ENCODE data around the gene CTXN1. TPM values are rescaled to one million over a fixed set of nuclear protein-coding genes. Genes with fewer than 3 reads are reported as not detected.

The CTXN1 gene
- polyA plus RNA-seq, 1 of the 3 experiments (the other 2 are of a cell fraction): 53.8 TPM

GRCh38 chr19:7912697-7913564 lies 13.0 kb downstream of the CTXN1 start:
- H3K4me1 ChIP-seq (ENCODE audit: control insufficient read depth in 1 of 2, insufficient read depth in 2 of 2, low read depth in 1 of 2, low read length in 1 of 2): peaks cover 0 to 9% of the 10 kb centered on the region in 2 experiments; a peak in 2 of 4 replicates
- H3F3A ChIP-seq (replicated peaks; ENCODE audit: insufficient read depth): peaks cover 6% of the 10 kb centered on the region
- H3K27me3 ChIP-seq (ENCODE audit: insufficient read depth): peaks cover 7% of the 10 kb centered on the region; the same call in 1 of the 2 replicates
- no peak overlapping the region for H3K4me3 ChIP-seq (ENCODE audit: low read depth in 2 of 2, low read length in 1 of 2)
- no peak for DNase-seq
- ChIA-PET CTCF (interaction anchor here (1.5 kb wide), 1 partner anchor 9 kb away, joined by 5 read pairs; the partner anchor contains the start of gene MAP2K7), POLR2A (no interaction called here)
- H3K36me3 ChIP-seq (replicated peaks in 1 of 2; ENCODE audit: control insufficient read depth in 1 of 2, insufficient read depth in 2 of 2, low read length in 1 of 2): peaks cover 0 to 35% of the 10 kb centered on the region in 2 experiments
- no peak overlapping the region for H2AFZ ChIP-seq (ENCODE audit: low read depth)
- no peak overlapping the region for H3K27ac ChIP-seq (ENCODE audit: low read depth in 2 of 2, low read length in 1 of 2)
- H4K20me1 ChIP-seq (ENCODE audit: insufficient read depth): peaks cover 5% of the 10 kb centered on the region
- 96% methylated on average over 33 of the region's 39 CpGs for WGBS (ENCODE audit: low lambda C conversion rate)
- no peak overlapping the region for H3K4me2 ChIP-seq
- TF ChIP-seq NRF1 (IDR thresholded peaks at IDR 0.05; ENCODE audit: low read depth, low read length) (no peak), RAD21 (IDR thresholded peaks at IDR 0.05; ENCODE audit: low read length) (no peak), YY1 (IDR thresholded peaks at IDR 0.05; ENCODE audit: low read depth) (no peak)
- H3K9me2 ChIP-seq: no peaks in the 10 kb centered on the region
- no peak overlapping the region for H3K9ac ChIP-seq
- peaks cover 6% of the 10 kb centered on the region; the same call in 1 of the 2 replicates for H3K79me2 ChIP-seq (ENCODE audit: insufficient read depth)
- no peaks in the 10 kb centered on the region for H3K9me3 ChIP-seq

GRCh38 chr19:7912144-7912696 lies 13.7 kb downstream of the CTXN1 start:
- peaks cover 6% of the 10 kb centered on the region for H3F3A ChIP-seq (replicated peaks; ENCODE audit: insufficient read depth)
- H3K4me1 ChIP-seq (ENCODE audit: control insufficient read depth in 1 of 2, insufficient read depth in 2 of 2, low read depth in 1 of 2, low read length in 1 of 2): peaks cover 0 to 5% of the 10 kb centered on the region in 2 experiments; a peak in 2 of 4 replicates
- H3K9ac ChIP-seq: no peak overlapping the region
- no peak overlapping the region for H3K27ac ChIP-seq (ENCODE audit: low read depth in 2 of 2, low read length in 1 of 2)
- ChIA-PET POLR2A (no interaction called here), CTCF (interaction anchor here (1.5 to 2.1 kb wide), 2 partner anchors 8 to 59 kb away, joined by 5 to 9 read pairs; partner anchors contain the start of gene MAP2K7)
- no peak overlapping the region for H3K4me2 ChIP-seq
- no peaks in the 10 kb centered on the region for H3K9me2 ChIP-seq
- no peak overlapping the region for H3K4me3 ChIP-seq (ENCODE audit: low read depth in 2 of 2, low read length in 1 of 2)
- no peak for DNase-seq
- 96% methylated on average over 16 of the region's 31 CpGs for WGBS (ENCODE audit: low lambda C conversion rate)
- no peaks in the 10 kb centered on the region for H3K9me3 ChIP-seq
- no peak overlapping the region for H2AFZ ChIP-seq (ENCODE audit: low read depth)
- peaks cover 10% of the 10 kb centered on the region for H4K20me1 ChIP-seq (ENCODE audit: insufficient read depth)
- H3K36me3 ChIP-seq (replicated peaks in 1 of 2; ENCODE audit: control insufficient read depth in 1 of 2, insufficient read depth in 2 of 2, low read length in 1 of 2): peaks cover 0 to 35% of the 10 kb centered on the region in 2 experiments
- peaks cover 7% of the 10 kb centered on the region; the same call in 1 of the 2 replicates for H3K27me3 ChIP-seq (ENCODE audit: insufficient read depth)
- TF ChIP-seq RAD21 (IDR thresholded peaks at IDR 0.05; ENCODE audit: low read length) (no peak), REST (IDR thresholded peaks at IDR 0.05; ENCODE audit: low read depth, low read length) (no peak), TCF12 (IDR thresholded peaks at IDR 0.05) (no peak), GABPA (IDR thresholded peaks at IDR 0.05; ENCODE audit: low read depth) (no peak), USF2 (IDR thresholded peaks at IDR 0.05; ENCODE audit: borderline replicate concordance, low read depth, low read length) (no peak)
- H3K79me2 ChIP-seq (ENCODE audit: insufficient read depth): peaks cover 12% of the 10 kb centered on the region; the same call in 1 of the 2 replicates

Measured in SK-N-SH (cell line).